PC-3 (cell line): ENCODE data around the gene ZNF575.

Source experiments
- CTCF ChIP-seq: fragments of 300-600 bp; sonication (generic); conservative IDR thresholded peaks from 2 replicates; pipeline ENCODE4 v1.5.1; 2017; ENCODE audit warnings: antibody characterized with exemption, low read depth, mild to moderate bottlenecking, low read length
- EZH2 ChIP-seq: fragments of 300-600 bp; sonication (generic); IDR thresholded peaks from one replicate; pipeline ENCODE4 v1.6.1; 2017; ENCODE audit warnings: antibody characterized with exemption, mild to moderate bottlenecking, low read length; ENCODE audit not compliant: unreplicated experiment
- EZH2phosphoT487 ChIP-seq: fragments of 300-600 bp; sonication (generic); IDR thresholded peaks from 2 replicates; pipeline ENCODE4 v1.6.1; 2018; ENCODE audit warnings: mild to moderate bottlenecking, antibody characterized with exemption, low read length, borderline replicate concordance

GRCh38 chr19:43489310-43489709 lies 43.7 kb upstream of the ZNF575 start:
- TF ChIP-seq CTCF (no peak), EZH2 (no peak), EZH2phosphoT487 (no peak)
